ENCODE results near the gene MZT2A.
A peak's percentile ranks its signal among the peaks of the same experiment; 100 is the strongest.
"Not testable (repeated sequence)": the region's sequence is repeated elsewhere in the genome, so short reads cannot be mapped to it uniquely, and the experiment has no call there.

Gene MZT2A

DNA sequence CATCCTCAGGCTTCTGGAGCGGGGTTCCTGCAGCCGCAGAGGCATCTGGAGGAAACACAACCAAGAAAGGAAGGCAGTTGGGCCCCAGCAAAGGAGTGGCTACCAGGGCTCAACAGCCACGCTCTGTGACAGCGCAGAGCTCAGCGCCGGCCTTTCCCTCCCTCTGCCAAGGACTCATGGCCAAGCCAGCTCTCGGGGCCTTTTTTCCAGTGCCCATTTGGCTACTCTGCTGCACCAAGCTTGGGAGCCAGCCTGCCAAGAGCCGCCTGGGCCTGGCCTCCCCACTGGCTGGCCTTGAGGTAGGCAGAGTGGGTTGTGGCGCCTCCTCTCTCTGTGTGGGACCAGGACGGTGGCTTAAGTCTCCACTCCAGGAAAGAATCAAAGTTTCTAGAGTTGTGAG lies 28.3 kb upstream of the MZT2A start:
- DNase-seq (ENCODE audit: low spot score) = no peak

DNA sequence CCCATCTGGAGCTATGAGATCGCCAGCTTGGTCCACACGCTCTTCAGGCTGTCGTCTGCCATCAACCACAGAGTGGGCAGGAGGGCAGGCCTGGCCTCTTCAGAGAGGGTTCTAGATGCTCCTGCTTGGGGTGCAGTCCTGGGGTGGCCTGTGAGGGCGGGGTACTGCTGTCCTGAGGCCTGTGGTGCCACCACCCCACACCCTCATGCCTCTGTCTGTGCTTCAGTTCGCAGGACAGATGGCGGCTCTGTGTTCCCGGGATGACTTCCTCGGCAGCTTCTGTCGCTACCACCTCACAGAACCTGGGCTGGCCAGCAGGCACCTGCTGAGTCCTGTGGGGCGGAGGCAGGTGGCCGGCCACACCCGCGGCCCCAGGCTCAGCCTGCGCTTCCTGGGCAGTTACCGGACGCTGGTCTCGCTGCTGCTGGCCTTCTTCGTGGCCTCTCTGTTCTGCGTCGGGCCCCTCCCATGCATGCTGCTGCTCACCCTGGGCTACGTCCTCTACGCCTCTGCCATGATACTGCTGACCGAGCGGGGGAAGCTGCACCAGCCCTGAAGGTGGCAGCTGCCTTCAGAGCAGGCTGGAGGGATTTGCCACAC lies 27.8 kb upstream of the MZT2A start:
- not testable (repeated sequence) for DNase-seq (ENCODE audit: low spot score)

- DNase-seq (ENCODE audit: low spot score) = no peak
Observed at GRCh38 chr2:131519466-131519865, 27.3 kb upstream of the MZT2A start.

DNA sequence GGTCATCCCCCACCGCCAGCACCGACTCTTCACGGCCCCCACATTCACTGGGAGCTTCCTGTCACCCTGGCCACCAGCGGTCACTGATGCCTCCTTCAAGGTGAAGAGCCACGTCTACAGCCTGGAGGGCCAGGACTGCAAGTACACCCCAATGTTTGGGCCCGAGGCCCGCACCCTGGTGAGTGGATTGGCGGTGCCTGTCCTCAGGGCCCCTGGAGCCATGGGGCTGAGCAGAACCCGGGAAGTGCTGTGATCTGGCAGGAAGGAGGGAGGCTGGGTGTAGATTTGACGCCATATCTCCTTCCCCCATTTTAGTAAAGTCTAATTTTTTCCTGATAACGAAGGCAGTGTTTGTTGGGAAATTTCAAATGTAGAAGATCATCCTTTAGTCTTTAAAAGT lies 26.3 kb upstream of the MZT2A start:
- DNase-seq (ENCODE audit: low spot score) = not testable (repeated sequence)

GRCh38 chr2:131517856-131518255 lies 25.7 kb upstream of the MZT2A start:
- not testable (repeated sequence) for DNase-seq (ENCODE audit: low spot score)

GRCh38 chr2:131517106-131517831 lies 25.1 kb upstream of the MZT2A start:
- DNase-seq (ENCODE audit: low spot score) = no peak

DNA sequence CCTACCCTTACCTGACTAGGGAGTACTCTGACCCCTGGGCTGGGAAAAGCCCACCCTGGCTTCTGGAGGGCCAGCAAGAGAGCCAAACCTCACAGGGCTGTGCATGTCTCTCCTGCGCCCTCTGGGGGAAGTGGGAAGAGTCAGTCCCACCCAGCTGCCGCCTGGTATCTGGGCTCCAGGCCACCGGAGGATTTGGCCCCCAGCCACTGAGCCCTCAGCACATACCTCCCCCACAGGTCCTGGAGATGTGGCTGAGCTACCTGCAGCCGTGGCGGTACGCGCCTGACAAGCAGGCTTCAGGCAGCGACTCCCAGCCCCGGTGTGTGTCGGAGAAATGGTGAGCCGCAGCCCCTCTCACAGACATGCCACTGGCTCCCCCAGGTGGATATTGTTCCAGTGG lies 24.4 kb upstream of the MZT2A start:
- DNase-seq (ENCODE audit: low spot score) = not testable (repeated sequence)

GRCh38 chr2:131516011-131516410 lies 23.8 kb upstream of the MZT2A start:
- no peak for DNase-seq (ENCODE audit: low spot score)

- not testable (repeated sequence) for DNase-seq (ENCODE audit: low spot score)
Observed at GRCh38 chr2:131515235-131515634, 23.0 kb upstream of the MZT2A start.

DNA sequence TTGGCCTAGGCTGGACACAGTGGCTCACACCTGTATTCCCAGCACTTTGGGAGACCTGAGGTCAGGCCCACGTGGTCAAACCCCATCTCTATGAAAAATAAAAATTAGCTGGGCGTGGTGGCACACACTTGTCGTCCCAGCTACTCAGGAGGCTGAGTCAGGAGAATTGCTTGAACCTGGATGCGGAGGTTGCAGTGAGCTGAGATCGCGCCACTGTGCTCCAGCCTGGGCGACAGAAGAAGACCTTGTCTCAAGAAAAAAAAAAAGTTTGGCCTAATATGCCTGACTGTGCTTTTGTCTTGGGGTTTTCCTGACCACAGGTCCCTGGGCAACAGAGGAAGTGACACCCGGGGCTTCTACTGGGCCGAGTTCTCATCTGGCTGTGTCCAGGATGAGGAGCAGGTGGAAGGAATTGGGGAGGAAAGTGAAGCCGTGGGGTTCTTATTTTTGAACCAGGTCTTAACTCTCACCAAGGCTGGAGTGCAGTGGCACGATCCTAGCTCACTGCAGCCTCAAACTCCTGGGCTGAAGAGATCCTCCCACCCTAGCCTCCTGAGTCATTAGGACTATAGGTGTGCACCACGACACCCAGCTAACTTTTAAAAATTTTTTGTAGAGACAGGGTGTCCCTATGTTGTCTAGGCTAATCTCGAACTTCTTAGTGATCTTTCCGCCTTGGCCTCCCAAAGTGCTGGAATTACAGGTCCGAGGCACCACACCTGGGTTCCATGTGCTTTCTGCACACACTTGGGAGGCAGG lies 22.4 kb upstream of the MZT2A start:
- not testable (repeated sequence) for DNase-seq (ENCODE audit: low spot score)

DNA sequence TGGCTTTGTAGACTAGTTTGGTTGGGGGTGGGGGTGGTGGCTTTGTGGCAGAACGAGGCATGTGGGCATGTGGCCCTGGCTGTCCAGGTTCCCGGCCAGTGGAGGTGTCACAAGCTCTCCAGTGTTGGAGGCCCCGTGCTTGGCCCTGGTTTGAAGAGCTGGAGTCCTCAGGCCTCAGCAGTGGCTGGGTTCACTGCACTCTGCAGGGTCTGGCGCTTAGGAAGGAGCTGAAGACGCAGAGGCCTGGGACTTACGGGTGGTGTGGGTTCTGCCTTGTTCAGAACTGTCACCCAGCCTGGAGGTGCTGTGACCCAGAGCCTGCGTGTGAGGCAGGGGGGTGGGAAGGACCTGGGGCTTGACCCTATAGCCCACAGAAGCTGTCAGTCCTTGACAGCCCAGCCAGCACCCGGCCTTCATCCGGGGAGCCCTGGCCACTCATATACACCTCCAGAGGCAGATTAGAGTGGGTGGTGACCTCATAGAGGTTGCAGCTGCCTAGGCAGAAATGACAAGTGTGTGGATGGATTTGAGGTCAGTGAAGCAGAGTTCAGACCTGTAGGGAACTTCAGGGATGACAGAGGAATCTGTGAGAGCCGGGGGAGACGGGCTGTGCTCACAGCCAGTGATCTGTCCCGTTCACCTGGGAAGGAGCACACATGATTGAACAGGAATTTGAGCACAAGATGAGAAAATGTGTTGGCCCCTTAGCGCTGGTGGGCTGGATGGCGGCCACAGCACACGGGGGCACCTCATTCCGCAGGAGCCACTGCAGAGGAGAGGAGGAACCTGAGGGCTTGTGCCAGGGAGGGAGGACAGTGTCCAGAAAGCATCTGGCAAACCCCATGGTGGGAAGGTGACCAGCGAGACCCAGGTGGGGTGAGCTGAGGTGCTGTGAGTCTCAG lies 20.0 kb upstream of the MZT2A start:
- DNase-seq (ENCODE audit: low spot score) = not testable (repeated sequence)

- not testable (repeated sequence) for DNase-seq (ENCODE audit: low spot score)
Observed at GRCh38 chr2:131511291-131511968, 19.2 kb upstream of the MZT2A start.

DNA sequence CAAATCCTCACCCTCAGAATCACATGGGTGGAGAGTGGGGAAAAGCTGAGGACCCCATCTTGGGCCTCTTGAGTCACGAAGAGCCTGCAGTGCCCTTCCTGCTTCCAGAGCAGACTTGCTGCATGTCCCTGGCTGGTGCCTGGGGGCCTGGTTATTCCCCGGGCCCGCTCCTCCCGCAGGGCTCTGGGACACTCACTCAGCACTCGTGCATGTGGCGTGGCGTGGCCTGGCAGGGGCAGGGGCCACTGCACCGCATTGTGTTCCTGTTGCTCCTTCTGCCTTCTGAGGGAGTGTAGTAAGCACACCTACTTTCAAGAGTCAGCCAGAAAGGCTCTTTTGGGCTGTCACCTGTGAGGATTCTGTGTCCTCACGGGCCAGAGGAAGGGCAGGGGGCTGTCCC lies 17.4 kb upstream of the MZT2A start:
- DNase-seq (ENCODE audit: low spot score) = no peak

- DNase-seq (ENCODE audit: low spot score) = not testable (repeated sequence)
Observed at GRCh38 chr2:131504082-131504750, 12.0 kb upstream of the MZT2A start.

DNA sequence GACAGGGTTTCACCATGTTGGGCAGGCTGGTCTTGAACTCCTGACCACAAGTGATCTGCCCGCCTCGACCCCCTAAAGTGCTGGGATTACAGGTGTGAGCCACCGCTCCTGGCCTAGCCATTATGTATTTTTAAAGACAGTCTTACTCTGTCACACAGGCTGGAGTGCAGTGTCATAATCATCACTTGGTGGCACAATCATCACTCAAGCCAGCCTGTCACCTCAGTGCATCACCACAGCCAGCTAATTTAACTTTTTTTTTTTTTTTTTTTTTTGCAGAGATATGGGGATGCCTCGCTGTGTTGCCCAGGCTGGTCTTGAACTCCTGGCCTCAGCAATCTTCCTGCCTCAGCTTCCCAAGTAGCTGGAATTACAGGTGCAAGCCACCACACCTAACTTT lies 11.4 kb upstream of the MZT2A start:
- not testable (repeated sequence) for DNase-seq (ENCODE audit: low spot score)

- DNase-seq (ENCODE audit: low spot score) = not testable (repeated sequence)
Observed at GRCh38 chr2:131498321-131498973, 6.2 kb upstream of the MZT2A start.

DNA sequence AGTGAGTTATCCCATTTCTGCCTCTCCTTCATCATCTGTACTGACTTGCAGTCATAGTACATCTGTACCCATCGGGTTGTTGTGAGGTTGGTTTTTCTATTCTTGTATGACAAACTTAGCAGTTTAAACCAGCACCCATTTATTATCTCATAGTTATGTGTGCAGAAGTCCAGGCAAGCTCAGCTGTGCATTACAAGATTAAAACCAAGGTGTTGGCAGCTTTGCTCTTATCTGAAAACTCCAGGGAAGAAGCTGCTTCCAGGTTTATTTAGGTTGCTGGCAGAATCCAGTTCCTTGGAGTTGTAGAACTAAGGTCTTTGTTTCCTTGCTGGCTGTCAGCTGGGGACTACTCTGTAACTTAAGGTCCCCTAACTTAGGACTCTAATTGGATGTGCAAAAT lies 3.3 kb upstream of the MZT2A start:
- not testable (repeated sequence) for DNase-seq (ENCODE audit: low spot score)

GRCh38 chr2:131493199-131493968 lies 1.2 kb upstream of the MZT2A start:
- no peak for DNase-seq (ENCODE audit: low spot score)

GRCh38 chr2:131492418-131493198 lies 411 bp upstream of the MZT2A start:
- DNase-seq (ENCODE audit: low spot score) = peak; percentile 100

Data from hepatic stellate cell (primary cell).